ENCODE measurements around the gene SPATA13. TPM values are rescaled to one million over a fixed set of nuclear protein-coding genes. Genes with fewer than 3 reads are reported as not detected.

The SPATA13 gene
- total RNA-seq, 1 donor from 2014 or later, result 20.1 TPM

DNA sequence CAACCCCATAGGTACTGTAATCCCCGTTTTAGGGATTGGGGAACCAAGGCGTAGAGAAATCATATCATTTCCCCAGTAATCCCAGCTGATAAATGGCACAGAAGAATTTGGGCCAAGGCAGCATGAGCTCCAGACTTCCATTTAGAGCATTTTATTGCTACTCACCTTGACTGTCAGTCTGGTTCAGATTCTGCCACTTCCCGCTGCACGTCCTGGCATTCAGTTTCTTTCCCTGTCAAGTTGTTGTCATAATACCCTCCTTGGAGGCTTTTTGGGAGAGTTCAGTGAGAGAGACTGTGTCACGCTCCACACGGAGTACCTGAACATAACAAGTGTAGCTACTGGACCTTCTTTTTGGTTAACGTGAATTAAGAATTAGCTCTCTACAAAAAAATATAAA lies 141.4 kb downstream of the SPATA13 start:
- H3K4me1 ChIP-seq, result no peaks in the 10 kb centered on the region
- no peak overlapping the region for H3K27ac ChIP-seq
- H3K27me3 ChIP-seq, result no peaks in the 10 kb centered on the region
- intact Hi-C loops (cut with DNase I), result no loop called here
- TF ChIP-seq POLR2A (IDR thresholded peaks at IDR 0.05), result no peak
- TF ChIP-seq, protein P1, sequence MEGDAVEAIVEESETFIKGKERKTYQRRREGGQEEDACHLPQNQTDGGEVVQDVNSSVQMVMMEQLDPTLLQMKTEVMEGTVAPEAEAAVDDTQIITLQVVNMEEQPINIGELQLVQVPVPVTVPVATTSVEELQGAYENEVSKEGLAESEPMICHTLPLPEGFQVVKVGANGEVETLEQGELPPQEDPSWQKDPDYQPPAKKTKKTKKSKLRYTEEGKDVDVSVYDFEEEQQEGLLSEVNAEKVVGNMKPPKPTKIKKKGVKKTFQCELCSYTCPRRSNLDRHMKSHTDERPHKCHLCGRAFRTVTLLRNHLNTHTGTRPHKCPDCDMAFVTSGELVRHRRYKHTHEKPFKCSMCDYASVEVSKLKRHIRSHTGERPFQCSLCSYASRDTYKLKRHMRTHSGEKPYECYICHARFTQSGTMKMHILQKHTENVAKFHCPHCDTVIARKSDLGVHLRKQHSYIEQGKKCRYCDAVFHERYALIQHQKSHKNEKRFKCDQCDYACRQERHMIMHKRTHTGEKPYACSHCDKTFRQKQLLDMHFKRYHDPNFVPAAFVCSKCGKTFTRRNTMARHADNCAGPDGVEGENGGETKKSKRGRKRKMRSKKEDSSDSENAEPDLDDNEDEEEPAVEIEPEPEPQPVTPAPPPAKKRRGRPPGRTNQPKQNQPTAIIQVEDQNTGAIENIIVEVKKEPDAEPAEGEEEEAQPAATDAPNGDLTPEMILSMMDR (IDR thresholded peaks at IDR 0.05), result no peak
- no peak for TF ChIP-seq POLR2AphosphoS5 (IDR thresholded peaks at IDR 0.05; ENCODE audit: insufficient read depth in 1 of 2, low read depth in 1 of 2)
- H3K4me3 ChIP-seq, result no peak overlapping the region
- H3K36me3 ChIP-seq, result peaks cover 0 to 29% of the 10 kb centered on the region in 2 donors
- no peaks in the 10 kb centered on the region for H3K9me3 ChIP-seq
- DNase-seq (ENCODE audit: extremely low spot score in 2 of 2), result peak in 1 of 2 donors; percentile 65

DNA sequence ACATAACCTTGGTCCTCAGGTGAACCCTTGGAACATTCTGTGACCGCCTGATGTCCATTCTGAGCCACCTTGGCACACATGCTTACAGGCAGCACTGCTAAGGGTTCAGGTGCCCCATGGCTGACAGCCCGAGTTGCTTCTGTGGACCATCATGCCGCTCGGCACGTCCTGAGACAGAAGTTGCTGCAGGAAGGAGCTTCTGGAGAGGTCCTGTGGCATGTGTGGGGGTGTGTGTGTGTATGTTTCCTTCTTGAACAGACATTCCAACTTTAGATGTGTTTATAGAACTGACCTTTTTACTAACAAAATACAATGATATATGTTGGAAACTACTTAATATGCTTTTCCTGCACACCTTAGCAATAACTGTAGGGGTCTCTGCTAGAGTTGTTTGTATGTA lies 144.1 kb downstream of the SPATA13 start:
- Histone ChIP-seq H3K27me3 (no peaks in the 10 kb centered on the region), H3K9me3 (no peaks in the 10 kb centered on the region), H3K36me3 (peaks cover 0 to 16% of the 10 kb centered on the region in 2 donors), H3K4me1 (no peaks in the 10 kb centered on the region), H3K4me3 (no peak overlapping the region), H3K27ac (no peak overlapping the region)
- intact Hi-C loops (cut with DNase I), result no loop called here
- DNase-seq (ENCODE audit: extremely low spot score in 2 of 2), result no peak
- TF ChIP-seq, protein P1 (IDR thresholded peaks at IDR 0.05), result no peak
- TF ChIP-seq POLR2A (IDR thresholded peaks at IDR 0.05), result no peak
- TF ChIP-seq POLR2AphosphoS5 (IDR thresholded peaks at IDR 0.05; ENCODE audit: insufficient read depth in 1 of 2, low read depth in 1 of 2), result no peak

DNA sequence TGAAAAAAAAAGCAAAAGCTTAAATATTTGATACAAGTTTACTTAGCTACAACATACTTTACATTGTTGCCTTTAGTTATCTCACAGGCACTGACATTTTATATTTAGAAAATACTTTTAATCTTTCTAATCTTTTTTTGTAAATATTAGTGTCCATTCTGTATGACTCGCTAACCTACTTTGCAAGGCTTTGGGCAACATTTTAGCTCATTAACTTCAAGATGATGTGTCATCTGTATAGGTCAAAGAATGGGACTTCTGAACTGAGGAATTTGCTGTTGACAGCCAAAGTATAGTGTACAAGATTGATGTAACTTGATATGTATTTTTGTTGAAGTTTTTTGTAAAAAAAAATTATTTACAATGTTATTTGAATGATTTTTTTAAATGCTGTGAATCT lies 146.1 kb downstream of the SPATA13 start:
- H3K27me3 ChIP-seq, result no peaks in the 10 kb centered on the region
- no peak overlapping the region for H3K27ac ChIP-seq
- DNase-seq (ENCODE audit: extremely low spot score in 2 of 2), result no peak
- TF ChIP-seq POLR2AphosphoS5 (IDR thresholded peaks at IDR 0.05; ENCODE audit: insufficient read depth in 1 of 2, low read depth in 1 of 2) (no peak), POLR2A (IDR thresholded peaks at IDR 0.05) (no peak)
- TF ChIP-seq, protein P1 (IDR thresholded peaks at IDR 0.05), result no peak
- H3K36me3 ChIP-seq, result peaks cover 0 to 6% of the 10 kb centered on the region in 2 donors
- H3K9me3 ChIP-seq, result no peaks in the 10 kb centered on the region
- no peaks in the 10 kb centered on the region for H3K4me1 ChIP-seq
- intact Hi-C loops (cut with DNase I), result no loop called here
- no peak overlapping the region for H3K4me3 ChIP-seq

DNA sequence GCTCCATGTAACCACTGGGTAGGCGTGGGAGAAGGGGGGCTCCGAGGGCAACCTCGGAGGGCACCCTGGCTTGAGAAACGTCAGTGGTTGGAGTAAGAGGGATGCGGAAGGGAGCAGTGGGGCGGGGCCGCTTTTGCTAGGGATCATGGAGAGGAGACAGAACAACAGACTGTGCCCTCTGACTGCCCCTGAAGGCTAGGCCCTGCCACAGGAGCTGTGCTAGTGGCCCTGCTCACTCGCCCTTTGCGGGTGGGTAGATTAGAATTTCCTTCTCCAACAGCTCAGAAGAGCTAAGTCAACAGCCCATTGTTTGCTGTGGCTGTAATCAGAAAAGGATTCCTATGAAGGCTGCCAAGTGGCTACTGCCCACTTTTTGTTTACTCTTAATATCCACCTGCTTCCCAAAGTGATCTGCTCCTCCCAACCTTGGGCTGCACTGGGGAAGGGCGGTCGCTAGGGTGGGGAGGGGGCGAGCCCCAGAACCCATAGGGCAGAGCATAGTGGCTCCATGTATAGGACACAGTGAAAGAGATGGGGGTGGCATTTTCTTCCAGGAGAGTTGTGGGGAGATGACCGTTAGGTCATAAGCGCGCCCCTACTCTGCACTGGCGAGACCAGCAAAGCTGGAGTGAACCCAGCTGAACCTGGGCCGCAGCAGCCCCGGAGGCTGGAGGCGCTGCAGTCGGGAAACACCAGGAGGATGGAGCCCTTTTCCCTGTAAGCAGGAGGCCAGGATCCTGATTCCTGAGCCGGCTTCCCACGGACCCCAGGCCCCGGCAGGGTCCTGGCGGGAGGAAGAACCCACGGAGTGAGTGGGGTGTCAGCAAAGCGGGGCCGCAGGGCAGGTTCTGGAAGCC lies 146.9 kb downstream of the SPATA13 start:
- H3K27me3 ChIP-seq, result no peaks in the 10 kb centered on the region
- no peaks in the 10 kb centered on the region for H3K9me3 ChIP-seq
- peak in 1 of 2 donors; percentile 77 for DNase-seq (ENCODE audit: extremely low spot score in 2 of 2)
- intact Hi-C loops (cut with DNase I), result no loop called here
- peaks cover 0 to 6% of the 10 kb centered on the region in 2 donors for H3K36me3 ChIP-seq
- H3K27ac ChIP-seq, result no peak overlapping the region
- H3K4me1 ChIP-seq, result no peaks in the 10 kb centered on the region
- TF ChIP-seq, protein P1 (IDR thresholded peaks at IDR 0.05), result no peak
- H3K4me3 ChIP-seq, result no peak overlapping the region

DNA sequence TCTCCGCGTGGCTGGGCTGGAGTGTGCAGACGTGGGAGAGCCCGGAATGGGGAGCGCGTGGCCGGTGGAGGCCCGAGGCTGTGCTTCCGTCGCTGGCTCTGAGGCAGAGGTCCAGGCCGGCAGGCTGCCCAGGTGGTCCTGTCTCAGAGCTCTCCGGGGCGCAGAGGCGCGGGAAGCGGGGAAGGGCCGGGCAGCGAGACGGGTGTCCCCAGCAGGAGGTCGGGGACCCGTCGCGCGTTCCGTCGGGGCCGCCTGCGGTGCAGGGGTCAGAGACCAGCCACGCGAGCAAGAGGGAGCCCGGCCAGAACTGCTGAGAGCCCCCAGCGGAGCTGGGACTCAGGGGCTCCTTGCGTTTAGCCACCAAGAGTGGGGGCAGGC lies 147.5 kb downstream of the SPATA13 start:
- H3K4me3 ChIP-seq, result no peak overlapping the region
- H3K27ac ChIP-seq, result no peak overlapping the region
- peak in 1 of 2 donors; percentile 83 for DNase-seq (ENCODE audit: extremely low spot score in 2 of 2)
- no peaks in the 10 kb centered on the region for H3K9me3 ChIP-seq
- intact Hi-C loops (cut with DNase I), result no loop called here
- H3K36me3 ChIP-seq, result peaks cover 0 to 3% of the 10 kb centered on the region in 2 donors
- no peak for TF ChIP-seq POLR2A (IDR thresholded peaks at IDR 0.05)
- TF ChIP-seq, protein P1 (IDR thresholded peaks at IDR 0.05), result no peak
- TF ChIP-seq POLR2AphosphoS5 (IDR thresholded peaks at IDR 0.05; ENCODE audit: insufficient read depth in 1 of 2, low read depth in 1 of 2), result no peak
- no peaks in the 10 kb centered on the region for H3K27me3 ChIP-seq
- no peaks in the 10 kb centered on the region for H3K4me1 ChIP-seq

All from vagina (tissue), 2 donors.